ENCODE measurements around the gene WDR54. TPM values are rescaled to one million over a fixed set of nuclear protein-coding genes. Genes with fewer than 3 reads are reported as not detected.

The WDR54 gene
- total RNA-seq, 4 donors from 2014 or later, result 2.1 to 8.1 (median 5.8) TPM

- TF ChIP-seq CTCF (IDR thresholded peaks at IDR 0.05; ENCODE audit: low read depth), result no peak
Observed at GRCh38 chr2:74424995-74425406, 3.5 kb downstream of the WDR54 start.

- no peak for TF ChIP-seq CTCF (IDR thresholded peaks at IDR 0.05; ENCODE audit: low read depth)
Observed at GRCh38 chr2:74425523-74425922, 4.0 kb downstream of the WDR54 start.

- TF ChIP-seq CTCF (IDR thresholded peaks at IDR 0.05; ENCODE audit: low read depth), result no peak
Observed at GRCh38 chr2:74426181-74426758, 4.7 kb downstream of the WDR54 start.

- TF ChIP-seq CTCF (IDR thresholded peaks at IDR 0.05; ENCODE audit: low read depth), result no peak
Observed at GRCh38 chr2:74427551-74427950, 6.0 kb downstream of the WDR54 start.

GRCh38 chr2:74428675-74429074 is 7.1 kb downstream of the WDR54 start:
- TF ChIP-seq CTCF (IDR thresholded peaks at IDR 0.05; ENCODE audit: low read depth), result no peak

GRCh38 chr2:74429487-74430451 is 8.2 kb downstream of the WDR54 start:
- TF ChIP-seq CTCF (IDR thresholded peaks at IDR 0.05; ENCODE audit: low read depth), result no peak

- TF ChIP-seq CTCF (IDR thresholded peaks at IDR 0.05; ENCODE audit: low read depth), result no peak
Observed at GRCh38 chr2:74430502-74430901, 9.0 kb downstream of the WDR54 start.
